ENCODE results near the gene DPH1. TPM values are rescaled to one million over a fixed set of nuclear protein-coding genes. Genes with fewer than 3 reads are reported as not detected.

DPH1 gene
- total and polyA plus RNA-seq, 8 donors, result 21.8 to 74.4 (median 32.2) TPM

DNA sequence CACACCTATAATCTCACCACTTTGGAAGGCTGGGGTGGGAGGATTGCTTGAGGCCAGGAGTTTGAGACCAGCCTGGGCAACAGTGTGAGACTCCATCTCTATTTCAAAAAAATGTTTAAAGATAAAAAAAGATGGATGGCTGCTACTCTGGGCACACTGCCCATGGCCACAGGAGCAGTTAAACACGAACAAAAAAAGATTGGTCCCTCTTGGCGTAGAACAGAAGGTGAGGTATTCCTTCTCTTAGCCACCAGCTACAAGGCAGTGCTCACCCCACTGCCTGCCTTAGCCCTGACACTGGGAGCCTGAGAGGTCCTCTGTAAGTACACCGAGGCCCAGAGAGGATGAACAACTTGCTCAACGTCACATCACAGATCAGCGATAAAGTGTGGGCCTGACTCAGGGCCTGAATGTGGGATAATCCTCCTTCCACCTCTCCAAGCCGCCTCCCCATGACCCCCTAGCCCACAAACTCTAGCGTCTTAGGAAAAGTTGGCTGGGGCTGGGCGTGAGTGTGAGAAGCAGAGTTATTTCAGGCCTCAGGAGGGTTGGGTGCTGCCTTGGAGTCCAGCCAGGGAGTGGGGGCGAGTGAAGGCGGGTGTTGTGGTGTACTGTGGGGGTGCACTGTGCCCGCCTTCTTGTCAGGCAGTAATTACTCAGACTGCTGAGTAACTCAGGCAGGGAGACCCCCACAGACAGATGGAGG lies 2.3 kb upstream of the DPH1 start:
- Histone ChIP-seq H3K27ac (no peak overlapping the region), H3K4me3 (no peak overlapping the region), H3K4me1 (peaks cover 5 to 19% (median 6%) of the 10 kb centered on the region in 3 donors), H3K27me3 (no peaks in the 10 kb centered on the region), H3K9me3 (no peaks in the 10 kb centered on the region), H3K36me3 (no peaks in the 10 kb centered on the region)
- WGBS, 2 donors, result 53 to 65% methylated on average over 11 of the region's 11 CpGs
- FAIRE-seq, result no peak
- no peak for ATAC-seq
- intact Hi-C loops (cut with DNase I), result loop anchor here in 2 of 3 donors (5.0 kb wide), 2 partner anchors 115 to 120 kb away; no protein-coding TSS in a partner anchor
- DNase-seq, result no peak
- TF ChIP-seq, protein P1, sequence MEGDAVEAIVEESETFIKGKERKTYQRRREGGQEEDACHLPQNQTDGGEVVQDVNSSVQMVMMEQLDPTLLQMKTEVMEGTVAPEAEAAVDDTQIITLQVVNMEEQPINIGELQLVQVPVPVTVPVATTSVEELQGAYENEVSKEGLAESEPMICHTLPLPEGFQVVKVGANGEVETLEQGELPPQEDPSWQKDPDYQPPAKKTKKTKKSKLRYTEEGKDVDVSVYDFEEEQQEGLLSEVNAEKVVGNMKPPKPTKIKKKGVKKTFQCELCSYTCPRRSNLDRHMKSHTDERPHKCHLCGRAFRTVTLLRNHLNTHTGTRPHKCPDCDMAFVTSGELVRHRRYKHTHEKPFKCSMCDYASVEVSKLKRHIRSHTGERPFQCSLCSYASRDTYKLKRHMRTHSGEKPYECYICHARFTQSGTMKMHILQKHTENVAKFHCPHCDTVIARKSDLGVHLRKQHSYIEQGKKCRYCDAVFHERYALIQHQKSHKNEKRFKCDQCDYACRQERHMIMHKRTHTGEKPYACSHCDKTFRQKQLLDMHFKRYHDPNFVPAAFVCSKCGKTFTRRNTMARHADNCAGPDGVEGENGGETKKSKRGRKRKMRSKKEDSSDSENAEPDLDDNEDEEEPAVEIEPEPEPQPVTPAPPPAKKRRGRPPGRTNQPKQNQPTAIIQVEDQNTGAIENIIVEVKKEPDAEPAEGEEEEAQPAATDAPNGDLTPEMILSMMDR (IDR thresholded peaks at IDR 0.05), result no peak

DNA sequence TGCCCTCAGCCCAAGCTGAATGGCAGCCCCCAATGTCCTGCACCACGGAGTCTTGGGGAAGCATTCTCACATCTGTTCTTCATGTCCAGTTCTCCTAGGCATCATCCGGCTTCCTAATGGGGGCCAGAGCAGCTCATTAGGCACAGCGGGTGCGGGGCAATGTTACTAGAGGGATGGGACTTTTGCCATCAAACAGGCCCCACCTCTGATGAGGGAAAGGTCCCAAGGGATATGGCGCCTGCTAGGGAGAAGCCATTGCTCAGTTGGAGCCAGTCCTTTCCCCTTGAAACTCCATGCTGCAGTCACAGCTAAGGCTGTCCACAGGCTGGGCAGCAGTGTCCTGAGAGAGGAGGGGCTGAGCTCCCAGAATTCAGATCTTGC lies 1.7 kb upstream of the DPH1 start:
- Histone ChIP-seq H3K27me3 (no peaks in the 10 kb centered on the region), H3K4me1 (peaks cover 5 to 19% (median 6%) of the 10 kb centered on the region in 3 donors), H3K27ac (no peak overlapping the region), H3K36me3 (no peaks in the 10 kb centered on the region), H3K9me3 (no peaks in the 10 kb centered on the region), H3K4me3 (no peak overlapping the region)
- TF ChIP-seq, protein P1 (IDR thresholded peaks at IDR 0.05), result no peak
- intact Hi-C loops (cut with DNase I), result loop anchor here in 2 of 3 donors (5.0 kb wide), 2 partner anchors 116 to 121 kb away; no protein-coding TSS in a partner anchor
- WGBS, 2 donors, result 86 to 91% methylated on average over 5 of the region's 5 CpGs
- no peak for FAIRE-seq
- DNase-seq, result no peak
- no peak for ATAC-seq

DNA sequence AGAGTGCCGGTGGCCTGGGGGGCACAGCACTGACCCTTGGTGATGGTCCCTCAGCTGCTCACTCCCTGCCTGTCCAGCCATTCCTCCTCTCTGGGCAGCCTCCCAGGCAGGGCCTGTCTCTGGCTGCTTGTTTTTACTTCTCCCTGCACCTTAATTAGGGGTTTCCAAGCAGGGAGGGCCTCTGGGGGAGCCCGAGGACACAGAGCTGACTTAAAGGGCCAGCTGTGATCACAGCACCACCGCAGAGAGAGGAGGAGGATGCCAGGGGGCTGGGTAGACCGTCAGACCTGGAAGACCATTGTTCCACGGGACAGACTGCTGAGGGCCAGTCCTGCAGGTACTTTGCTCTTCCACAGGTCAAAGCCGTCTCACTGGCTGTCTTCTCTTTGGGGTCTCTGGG lies 1.2 kb upstream of the DPH1 start:
- 56 to 59% methylated on average over 6 of the region's 6 CpGs for WGBS, 2 donors
- intact Hi-C loops (cut with DNase I), result loop anchor here in 2 of 3 donors (5.0 kb wide), 2 partner anchors 116 to 121 kb away; no protein-coding TSS in a partner anchor
- no peak overlapping the region for H3K4me3 ChIP-seq
- ATAC-seq, result no peak
- no peak overlapping the region for H3K27ac ChIP-seq
- FAIRE-seq, result no peak
- DNase-seq, result no peak
- H3K36me3 ChIP-seq, result peaks cover 0 to 3% (median 0%) of the 10 kb centered on the region in 3 donors
- H3K9me3 ChIP-seq, result no peaks in the 10 kb centered on the region
- no peaks in the 10 kb centered on the region for H3K27me3 ChIP-seq
- H3K4me1 ChIP-seq, result peaks cover 5 to 19% (median 6%) of the 10 kb centered on the region in 3 donors
- TF ChIP-seq, protein P1 (IDR thresholded peaks at IDR 0.05), result no peak

DNA sequence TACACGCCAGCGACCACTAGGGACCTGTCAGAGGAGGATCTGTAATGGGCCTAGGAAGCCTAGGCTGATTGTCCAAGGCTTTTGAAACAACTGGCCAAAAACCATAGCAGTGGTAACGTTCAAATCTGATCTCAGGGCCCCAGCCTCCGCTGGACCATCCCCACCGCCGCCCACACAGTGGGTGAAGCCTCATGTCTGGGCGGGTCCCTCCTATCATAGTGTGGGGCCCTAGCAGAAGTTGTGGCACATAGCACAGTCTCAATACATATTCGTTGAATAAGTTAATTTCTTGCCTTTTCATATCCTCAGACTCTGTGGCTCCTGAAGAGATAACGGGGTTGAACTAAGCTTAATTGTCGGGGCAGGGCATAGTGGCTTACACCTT lies 818 bp downstream of the DPH1 start:
- Histone ChIP-seq H3K27me3 (no peaks in the 10 kb centered on the region), H3K4me1 (peaks cover 5 to 10% (median 6%) of the 10 kb centered on the region in 3 donors), H3K27ac (peak overlapping the region in 1 of 4 donors; percentile 55), H3K9me3 (no peaks in the 10 kb centered on the region), H3K36me3 (peaks cover 0 to 8% (median 0%) of the 10 kb centered on the region in 3 donors), H3K4me3 (peak overlapping the region; percentile 96 to 100 (median 98))
- ATAC-seq, result no peak
- no peak for FAIRE-seq
- intact Hi-C loops (cut with DNase I), result loop anchor here in 1 of 3 donors (10.0 kb wide), 1 partner anchor 116 kb away; no protein-coding TSS in a partner anchor
- 12 to 14% methylated on average over 10 of the region's 10 CpGs for WGBS, 2 donors
- TF ChIP-seq, protein P1 (IDR thresholded peaks at IDR 0.05), result peak in 1 of 4 donors; percentile 15
- peak in 1 of 6 donors; percentile 62 for DNase-seq

DNA sequence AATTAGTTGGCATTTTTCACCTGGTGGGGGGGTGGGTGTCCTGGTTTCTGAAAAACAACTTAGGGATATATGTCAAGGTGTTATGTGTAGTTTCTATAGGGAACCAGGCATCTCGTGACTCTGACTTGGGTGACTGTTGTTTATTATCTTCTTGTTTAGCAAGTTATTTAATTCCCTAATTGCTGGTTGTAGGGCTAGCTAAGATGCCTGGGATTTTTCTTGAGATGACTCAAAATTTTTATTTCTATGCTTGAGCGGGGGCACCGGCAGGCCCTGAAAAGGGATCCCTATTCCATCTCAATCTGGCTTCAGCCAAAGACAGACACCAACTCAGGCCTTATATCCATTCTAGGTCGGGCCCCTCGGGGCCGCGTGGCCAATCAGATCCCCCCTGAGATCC lies 3.2 kb downstream of the DPH1 start:
- TF ChIP-seq, protein P1 (IDR thresholded peaks at IDR 0.05), result no peak
- Histone ChIP-seq H3K36me3 (peaks cover 0 to 29% (median 11%) of the 10 kb centered on the region in 3 donors), H3K27me3 (no peaks in the 10 kb centered on the region), H3K4me3 (no peak overlapping the region), H3K27ac (no peak overlapping the region), H3K9me3 (no peaks in the 10 kb centered on the region), H3K4me1 (peaks cover 5 to 10% (median 6%) of the 10 kb centered on the region in 3 donors)
- WGBS, 2 donors, result 92% methylated on average over 7 of the region's 7 CpGs
- ATAC-seq (no peak), FAIRE-seq (no peak), DNase-seq (no peak)
- intact Hi-C loops (cut with DNase I), result loop anchor here in 1 of 3 donors (10.0 kb wide), 1 partner anchor 118 kb away; no protein-coding TSS in a partner anchor

Measured in pancreas (tissue), 10 donors.